GM21576 (cell line): ENCODE data around the gene BOLA3.
"Not testable (repeated sequence)": the region's sequence is repeated elsewhere in the genome, so short reads cannot be mapped to it uniquely, and the experiment has no call there.

Source experiments
- ATAC-seq: cut with Tn5 transposase; IDR thresholded peaks from one replicate; pipeline ENCODE4 v1.9.1; 2021; ENCODE audit warnings: mild to moderate bottlenecking, moderate library complexity; ENCODE audit not compliant: unreplicated experiment

BOLA3 gene, protein sequence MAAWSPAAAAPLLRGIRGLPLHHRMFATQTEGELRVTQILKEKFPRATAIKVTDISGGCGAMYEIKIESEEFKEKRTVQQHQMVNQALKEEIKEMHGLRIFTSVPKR

DNA sequence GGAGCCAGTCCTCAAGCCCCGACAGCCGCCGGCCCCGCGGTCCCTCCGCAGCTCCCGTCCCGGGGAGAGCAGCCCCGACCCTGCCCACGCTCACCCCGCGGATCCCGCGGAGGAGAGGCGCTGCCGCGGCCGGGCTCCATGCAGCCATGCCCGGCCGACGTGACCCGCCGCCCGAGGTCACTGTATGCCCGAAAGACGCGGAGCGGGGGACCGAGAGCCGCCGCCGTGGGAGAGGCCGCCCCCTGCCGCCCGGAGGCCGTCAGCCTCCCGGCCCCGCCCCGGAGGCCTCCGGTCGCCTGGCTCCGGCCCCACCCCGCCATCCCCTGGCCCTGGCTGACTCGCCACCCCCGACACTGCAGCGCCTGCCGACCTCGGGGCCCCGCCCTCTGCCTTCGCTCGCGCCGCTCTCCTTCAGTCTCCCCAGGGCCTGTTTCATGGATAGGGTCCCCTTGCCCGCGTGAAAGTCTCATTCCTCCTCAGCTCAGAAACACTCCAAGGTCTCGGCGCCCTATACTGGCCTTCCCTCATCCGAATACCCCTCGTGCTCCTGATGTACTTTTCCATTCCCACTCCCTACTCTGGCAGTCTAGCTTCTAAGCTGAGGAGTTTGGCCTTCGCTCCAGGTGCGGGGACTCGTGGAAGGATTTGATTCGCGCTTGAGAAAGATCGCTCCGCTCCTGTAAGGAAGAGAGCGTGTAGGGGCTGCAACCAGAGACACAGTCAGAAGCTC, at the start of gene BOLA3:
TSS of gene BOLA3 (minus strand) at position 186 of the 730 bp plus-strand sequence. CDS start at position 148, 38 bp downstream.
- ATAC-seq, result peak; percentile 85

DNA sequence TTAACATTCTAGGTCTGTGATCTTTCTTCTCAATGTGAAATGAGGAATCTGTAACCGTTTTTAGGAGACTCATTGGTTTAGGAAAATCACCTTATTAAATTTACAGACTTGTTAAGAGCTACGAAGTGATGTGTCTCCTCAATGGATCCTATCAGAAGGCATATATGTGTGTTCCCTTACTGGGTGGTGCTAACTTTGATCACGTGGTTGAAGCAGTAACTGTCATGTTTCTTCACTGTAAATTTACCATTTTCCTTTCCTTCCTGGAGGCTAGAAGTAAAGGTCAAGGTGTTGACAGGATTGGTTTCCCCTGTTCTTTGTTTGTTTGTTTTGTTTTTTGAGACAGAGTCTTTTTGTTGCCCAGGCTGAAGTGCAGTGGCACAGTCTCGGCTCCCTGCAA, 49.3 kb upstream of the BOLA3 start:
- ATAC-seq, result no peak

DNA sequence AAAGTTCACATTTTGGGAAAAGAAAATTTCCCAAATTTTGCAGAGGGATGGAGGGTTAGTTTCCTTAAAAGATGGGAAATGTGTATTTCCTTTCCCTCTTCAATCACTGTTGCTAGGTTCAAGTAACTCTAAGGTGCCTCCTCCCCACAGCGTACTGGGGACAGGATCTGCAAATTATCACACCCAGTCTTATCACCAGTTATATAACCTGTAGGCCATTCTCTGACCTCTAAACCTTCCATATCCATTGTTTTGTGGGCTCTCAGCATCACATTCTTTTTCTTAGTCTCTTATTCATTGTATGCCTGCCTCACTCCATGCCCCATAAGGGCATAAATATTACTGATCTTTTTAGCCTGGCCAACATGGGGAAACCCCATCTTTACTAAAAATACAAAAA, 47.1 kb upstream of the BOLA3 start:
- ATAC-seq, result no peak

DNA sequence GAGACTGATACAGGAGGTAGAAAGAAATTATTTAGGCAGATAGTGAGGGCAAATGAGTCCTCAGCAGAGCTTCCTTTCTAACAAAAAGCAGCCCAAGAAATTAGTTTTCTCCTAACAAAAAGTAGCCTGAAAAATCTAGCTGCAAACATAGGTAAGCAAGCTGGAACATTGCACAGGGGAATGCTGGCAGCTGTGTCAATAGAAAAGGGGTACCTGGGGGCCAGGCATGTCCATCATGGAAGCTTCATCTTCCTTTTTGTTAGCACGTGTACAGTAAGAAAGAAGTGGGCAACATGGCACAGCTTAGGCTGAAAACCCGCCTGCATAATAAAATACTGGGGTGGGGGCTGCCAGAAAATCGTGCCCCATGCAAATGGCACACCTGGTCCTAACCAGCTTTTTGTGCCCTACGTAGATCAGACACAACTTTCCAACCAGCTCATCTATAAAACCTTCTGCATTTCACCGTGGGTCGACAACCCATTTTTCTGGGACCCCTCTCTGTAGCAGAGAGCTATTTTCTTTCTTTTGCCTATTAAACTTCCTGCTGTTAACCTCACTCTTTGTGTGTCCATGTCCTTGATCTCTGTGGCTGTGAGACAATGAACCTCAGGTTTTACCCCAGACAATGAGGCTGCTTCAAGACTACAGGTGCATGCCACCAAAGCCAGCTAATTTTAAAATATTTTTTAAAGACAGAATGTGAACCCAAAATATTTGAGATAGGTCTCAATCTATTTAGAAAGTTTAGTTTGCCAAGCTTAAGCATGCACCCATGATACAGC, 44.1 kb upstream of the BOLA3 start:
- no peak for ATAC-seq

DNA sequence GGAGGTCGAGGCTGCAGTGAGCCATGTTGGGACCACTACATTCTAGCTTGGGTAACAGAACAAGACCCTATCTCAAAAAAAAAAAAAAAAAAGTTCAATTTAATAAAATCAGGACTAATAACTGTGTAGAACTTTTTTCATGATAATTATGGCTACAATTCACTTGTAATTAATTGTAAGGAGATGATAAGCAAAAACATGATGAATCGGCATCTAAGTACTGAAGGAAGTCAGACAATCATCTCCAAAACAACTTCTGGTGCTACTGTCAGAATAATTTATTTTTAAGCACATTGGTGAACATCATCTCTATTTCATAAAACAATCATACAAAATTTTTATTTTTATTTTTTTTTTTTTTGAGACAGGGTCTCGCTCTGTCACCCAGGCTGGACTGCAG, 41.0 kb upstream of the BOLA3 start:
- ATAC-seq, result no peak

DNA sequence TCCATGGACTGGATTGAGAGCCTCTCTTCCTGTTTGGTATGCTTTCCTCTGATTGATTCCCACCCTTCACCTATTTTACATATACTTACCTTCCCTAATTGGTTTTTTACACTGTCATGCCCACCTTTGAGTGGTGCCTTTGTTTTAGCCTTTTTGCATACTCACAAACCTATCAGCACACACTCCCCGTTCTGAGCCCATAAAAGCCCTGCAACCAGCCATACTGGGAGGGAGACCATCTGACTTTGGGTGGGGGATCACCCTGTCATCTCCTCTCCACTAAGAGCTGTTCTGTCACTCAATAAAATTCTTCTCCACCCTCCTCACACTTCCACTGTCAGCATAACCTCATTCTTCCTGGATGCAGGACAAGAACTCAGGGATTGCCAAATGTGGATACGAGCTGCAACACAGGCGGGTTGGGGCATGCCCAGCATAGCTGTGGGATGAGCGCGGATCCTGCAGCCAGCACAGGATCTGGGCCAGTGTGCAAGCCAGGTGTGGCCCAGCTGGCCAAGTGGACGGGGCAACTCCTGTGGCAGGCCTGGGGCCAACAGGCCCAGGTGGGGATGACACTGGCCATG, 40.4 kb upstream of the BOLA3 start:
- no peak for ATAC-seq

DNA sequence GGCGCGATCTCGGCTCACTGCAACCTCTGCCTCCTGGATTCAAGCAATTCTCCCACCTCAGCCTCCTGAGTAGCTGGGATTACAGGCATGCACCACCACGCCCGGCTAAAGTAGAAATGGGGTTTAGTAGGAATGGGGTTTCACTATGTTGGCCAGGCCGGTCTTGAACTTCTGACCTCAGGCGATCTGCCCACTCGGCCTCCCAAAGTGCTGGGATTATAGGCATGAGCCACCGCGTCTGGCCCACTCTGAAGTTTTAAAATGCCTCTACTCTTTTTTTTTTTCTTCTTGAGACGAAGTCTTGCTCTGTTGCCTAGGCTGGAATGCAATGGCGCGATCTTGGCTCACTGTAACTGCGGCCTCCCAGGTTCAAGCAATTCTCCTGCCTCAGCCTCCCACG, 39.0 kb upstream of the BOLA3 start:
- not testable (repeated sequence) for ATAC-seq

DNA sequence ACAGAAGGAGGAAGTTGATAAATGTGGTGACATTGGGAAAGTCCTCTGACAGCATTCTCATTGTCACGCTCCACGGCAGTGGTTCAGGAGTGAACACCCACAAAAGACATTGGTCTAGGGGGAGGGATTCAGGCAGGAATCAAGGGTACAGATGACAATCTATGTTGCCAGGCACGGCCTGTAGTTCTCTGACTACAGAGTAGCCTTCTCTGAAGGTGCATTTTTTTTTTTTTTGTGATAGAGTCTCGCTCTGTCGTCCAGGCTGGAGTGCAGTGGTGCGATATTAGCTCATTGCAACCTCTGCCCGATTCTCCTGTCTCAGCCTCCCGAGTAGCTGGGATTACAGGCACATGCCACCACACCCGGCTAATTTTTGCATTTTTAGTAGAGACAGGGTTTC, 38.3 kb upstream of the BOLA3 start:
- ATAC-seq, result peak; percentile 48

DNA sequence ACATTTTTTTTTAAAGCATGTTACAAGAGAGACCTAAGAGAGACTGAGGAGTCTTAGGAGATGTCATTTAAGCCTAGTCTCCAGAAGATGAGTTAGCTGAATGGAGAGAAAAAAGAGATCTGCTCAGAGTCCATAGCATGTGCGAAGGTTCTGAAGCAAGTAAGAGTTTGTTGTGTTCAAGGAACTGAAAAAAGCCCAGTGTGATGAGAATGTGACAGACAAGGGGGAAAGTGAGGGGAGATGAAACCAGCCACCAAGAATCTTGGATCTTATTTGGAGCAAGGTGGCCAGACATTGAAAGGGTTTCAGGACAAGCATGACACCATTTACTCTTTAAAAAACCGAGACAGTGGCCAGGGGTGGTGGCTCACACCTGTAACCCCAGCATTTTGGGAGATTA, 36.2 kb upstream of the BOLA3 start:
- ATAC-seq, result no peak

DNA sequence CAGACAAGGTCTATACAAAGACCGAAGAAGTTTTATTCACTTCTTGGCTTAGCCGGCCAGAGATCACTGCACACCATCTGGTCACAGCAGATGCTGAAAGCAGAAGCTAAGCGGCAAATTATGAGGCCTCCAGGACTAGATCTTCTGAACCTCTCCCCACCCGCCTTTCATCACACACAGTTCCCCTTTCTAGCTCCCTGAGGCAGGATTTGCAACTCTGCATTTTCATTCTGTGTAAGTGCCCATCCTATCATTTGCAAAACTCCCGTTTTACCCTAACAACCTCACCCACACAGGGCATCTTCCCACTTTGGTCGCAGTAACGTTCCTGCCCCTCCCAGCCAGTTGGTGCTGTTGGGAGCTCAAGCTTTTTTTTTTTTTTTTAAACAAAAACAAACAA, 34.0 kb upstream of the BOLA3 start:
- peak; percentile 35 for ATAC-seq

DNA sequence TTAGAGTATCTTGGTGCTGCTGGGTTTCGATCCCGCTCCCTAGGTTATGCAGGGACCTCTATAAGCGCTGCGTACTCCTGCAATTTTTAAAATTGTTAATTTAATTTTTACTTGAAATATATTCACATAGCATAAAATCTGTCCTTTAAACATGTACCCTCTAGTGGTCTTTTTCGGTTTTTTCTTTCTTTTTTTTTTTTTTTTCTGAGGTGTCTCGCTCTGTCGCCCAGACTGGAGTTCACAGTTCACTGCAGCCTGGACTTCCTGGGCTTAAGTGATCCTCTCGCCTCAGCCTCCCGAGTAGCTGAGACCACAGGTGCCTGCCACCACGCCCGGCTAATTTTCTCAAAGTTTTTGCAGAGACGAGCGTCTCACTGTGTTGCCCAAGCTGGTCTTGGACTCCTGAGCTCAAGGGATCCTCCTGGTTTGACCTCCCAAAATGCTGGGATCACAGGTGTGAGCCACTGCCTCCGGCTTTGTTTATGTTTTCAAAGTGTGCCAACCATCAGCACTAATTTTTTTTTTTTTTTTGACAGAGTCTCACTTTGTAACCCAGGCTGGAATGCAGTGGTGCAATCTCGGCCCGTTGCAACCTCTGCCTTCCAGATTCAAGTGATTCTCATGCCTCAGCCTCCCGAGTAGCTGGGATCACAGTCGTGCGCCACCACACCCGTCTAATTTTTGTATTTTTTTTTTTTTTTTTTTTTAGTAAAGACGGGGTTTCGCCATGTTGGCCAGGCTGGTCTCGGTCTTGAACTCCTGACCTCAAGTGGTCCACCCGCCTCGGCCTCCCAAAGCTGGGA, 31.6 kb upstream of the BOLA3 start:
- ATAC-seq, result peak; percentile 3

DNA sequence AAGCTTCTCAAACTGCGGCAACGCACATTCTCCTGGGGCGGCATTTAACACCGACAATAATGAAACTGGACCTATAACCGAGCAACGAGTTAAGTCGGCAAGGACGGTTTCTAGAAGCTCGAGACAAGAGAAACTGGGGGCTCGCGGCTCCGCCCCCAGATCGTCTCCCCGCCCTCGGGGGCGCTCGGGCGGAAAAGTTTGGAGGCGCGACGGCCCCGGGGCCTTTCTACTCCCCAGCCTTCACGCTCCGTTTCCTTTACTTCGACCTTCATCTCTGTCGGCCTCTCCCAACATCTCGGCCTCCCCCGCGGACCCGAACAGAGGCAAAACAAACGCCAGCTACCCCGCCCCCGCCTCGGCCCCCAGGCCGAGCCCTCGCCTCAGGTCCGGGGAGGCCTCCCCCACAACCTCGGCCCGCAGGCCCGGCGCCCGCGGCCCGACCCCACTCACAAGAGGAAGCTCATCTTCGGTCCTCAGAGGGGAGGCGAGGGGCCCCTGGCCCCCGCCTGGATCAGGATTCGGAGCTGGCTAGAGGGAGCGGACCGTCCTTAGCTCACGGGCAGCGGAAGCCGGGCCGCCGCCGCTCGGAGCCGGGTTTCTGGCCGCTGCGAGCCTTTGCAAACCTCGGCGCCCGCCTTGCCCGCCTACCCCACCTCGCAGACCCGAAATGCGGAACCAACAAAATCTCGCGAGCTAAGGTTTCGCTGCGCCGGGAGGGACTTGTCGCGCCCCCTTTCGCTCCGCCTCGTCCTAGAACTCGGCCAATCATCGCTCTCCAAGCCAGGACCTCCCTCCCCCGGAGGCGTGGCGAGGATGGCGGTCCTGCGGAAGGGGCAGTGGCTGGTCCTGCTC, 30.7 kb upstream of the BOLA3 start, which contains the start of gene MOB1A:
TSS of gene MOB1A (minus strand) at position 669 of the 852 bp plus-strand sequence. CDS start at position 464, 205 bp downstream.
- peak; percentile 74 for ATAC-seq

DNA sequence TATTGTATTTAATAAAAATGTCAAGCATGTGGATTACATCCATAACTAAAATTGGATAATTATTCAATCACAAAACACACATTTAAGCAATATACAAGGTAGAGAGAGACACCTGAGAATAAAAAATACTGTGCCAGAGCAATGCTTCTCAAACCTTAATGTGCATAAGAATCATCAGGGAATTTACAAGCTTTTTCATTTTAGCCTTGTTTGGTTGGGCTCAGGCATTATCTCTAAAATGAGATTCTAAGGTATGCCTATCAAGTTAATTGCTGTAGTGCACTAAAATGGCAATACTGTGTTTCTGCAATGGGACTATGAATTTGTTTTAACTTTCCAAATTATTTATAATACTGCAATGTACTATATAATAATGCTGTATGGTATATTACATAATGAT, 30.0 kb upstream of the BOLA3 start:
- ATAC-seq, result no peak

DNA sequence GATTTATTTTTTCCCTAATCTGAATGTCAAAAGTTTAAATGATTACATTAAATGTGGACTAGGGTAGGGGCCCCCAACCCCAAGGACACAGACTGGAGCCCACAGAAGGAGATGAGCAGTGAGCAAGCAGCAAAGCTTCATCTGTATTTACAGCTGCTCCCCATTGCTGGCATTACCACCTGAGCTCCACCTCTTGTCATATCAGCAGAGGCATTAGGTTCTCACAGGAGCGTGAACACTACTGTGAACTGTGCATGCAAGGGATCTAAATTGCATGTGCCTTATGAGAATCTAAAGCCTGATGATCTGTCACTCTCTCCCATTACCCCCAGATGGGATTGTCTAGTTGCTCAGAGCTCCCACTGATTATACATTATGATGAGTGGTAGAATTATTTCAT, 27.2 kb upstream of the BOLA3 start:
- no peak for ATAC-seq

DNA sequence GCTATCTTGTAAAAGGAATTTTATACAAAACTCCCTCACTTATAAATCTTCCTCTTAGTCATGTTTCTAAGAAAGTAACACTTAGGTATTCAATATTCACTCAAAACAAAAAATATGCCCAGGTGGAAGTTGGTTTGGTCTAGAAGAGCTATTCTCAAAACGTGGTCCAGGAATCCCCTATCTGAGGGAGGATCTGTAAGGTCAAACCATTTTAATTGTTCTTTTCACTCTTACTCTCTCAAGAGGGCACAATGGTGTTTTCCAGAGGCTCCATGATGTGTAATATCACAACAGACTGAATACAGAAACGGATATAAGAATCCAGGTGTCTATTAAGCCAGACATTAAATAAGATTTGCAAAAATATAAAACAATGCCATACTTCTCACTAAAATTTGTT, 21.0 kb upstream of the BOLA3 start:
- ATAC-seq, result no peak

DNA sequence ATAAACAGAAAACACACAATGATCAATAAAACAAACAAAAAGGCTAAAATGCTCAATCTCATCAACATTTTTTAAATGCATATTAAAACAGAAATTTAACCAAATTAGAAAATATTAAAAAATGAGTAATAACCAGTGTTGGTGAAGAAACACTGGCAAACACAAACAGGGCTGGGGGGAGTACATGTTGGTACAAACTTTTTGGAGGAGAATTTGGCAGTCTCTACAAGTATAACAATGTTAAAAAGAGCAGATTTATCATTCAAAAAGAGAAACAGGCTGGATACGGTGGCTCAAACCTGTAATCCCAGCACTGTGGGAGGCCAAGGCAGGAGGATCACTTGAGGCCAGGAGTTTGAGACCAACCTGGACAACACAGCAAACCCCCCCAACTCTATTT, 17.0 kb upstream of the BOLA3 start:
- no peak for ATAC-seq

DNA sequence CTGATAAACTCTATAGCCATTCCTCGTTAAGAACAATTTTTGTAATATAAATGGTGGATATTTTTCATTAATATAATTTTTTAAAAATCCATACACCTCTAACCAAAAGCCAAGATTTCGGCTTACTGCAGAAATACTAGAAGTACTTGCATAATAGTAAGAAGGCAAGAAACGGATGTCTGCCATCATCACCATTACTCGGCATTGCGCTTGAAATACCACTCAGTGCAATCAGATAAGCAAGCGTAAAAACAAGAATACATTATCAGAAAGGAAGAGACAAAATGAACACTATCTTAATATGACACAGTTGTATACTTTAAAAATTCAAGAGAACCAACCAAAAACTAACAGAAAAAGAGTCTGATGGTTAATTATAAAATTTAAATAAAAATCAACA, 15.2 kb upstream of the BOLA3 start:
- no peak for ATAC-seq

DNA sequence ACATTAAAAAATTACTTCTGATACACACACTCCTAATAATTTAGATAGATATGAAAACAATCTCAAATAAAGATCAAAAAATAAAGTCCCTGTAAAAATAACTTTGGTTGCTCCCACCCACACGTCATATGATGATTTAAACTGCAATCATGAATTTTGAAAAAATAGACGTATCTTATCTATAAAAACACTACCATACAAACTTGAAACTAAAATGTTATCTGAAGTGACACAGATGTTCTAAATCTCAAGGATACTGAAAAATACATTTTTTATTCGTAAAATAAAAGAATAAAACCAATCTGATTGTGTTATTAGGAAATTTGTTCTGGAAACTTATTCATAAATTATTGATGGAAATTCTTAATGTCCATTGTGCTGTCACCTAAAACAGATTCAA, 8.1 kb upstream of the BOLA3 start:
- no peak for ATAC-seq

DNA sequence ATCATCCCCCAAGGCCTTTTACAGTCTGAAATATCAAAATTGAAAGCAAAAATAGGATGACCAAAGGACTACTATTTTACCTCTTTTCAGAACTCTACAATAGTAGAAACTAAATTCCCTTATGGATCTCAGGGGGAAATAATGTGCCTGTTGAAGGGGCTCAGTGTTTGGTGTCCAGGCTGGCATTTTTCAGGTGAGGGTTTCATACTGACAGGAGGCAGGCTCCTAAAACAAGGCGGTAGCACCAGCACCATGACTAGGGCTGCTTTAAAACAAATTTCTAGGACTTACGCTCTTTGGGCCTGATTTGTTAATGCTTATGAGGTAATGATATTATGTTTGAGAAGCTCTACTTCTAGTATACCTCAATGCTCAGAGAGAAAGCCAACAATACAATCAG, 5.2 kb upstream of the BOLA3 start:
- no peak for ATAC-seq
